Measurements from ENCODE around the gene EYA4.

EYA4 gene

DNA sequence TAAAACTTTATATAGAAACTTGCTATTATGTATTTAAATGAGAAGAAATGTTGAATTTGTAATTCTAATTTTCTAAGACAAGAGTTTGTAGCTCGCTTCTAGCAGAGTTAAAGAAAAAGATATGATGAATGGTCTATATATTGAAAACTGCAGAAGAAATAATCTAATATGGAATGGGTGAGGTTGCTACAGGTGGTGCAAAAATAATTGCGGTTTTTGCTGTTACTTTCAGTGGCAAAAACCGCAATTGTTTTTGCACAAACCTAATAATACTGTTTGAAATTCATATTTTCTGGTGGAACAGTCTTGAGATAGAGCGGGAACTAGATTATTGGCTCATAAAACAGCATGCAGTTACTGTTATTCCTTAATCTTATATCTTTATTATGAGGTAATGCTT, 23.9 kb downstream of the EYA4 start:
- no peak overlapping the region for H3K4me3 ChIP-seq (ENCODE audit: low read depth, low read length)
- TF ChIP-seq, protein P1, sequence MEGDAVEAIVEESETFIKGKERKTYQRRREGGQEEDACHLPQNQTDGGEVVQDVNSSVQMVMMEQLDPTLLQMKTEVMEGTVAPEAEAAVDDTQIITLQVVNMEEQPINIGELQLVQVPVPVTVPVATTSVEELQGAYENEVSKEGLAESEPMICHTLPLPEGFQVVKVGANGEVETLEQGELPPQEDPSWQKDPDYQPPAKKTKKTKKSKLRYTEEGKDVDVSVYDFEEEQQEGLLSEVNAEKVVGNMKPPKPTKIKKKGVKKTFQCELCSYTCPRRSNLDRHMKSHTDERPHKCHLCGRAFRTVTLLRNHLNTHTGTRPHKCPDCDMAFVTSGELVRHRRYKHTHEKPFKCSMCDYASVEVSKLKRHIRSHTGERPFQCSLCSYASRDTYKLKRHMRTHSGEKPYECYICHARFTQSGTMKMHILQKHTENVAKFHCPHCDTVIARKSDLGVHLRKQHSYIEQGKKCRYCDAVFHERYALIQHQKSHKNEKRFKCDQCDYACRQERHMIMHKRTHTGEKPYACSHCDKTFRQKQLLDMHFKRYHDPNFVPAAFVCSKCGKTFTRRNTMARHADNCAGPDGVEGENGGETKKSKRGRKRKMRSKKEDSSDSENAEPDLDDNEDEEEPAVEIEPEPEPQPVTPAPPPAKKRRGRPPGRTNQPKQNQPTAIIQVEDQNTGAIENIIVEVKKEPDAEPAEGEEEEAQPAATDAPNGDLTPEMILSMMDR (IDR thresholded peaks at IDR 0.05; ENCODE audit: borderline replicate concordance, insufficient read depth, low read depth, low read length) = no peak

DNA sequence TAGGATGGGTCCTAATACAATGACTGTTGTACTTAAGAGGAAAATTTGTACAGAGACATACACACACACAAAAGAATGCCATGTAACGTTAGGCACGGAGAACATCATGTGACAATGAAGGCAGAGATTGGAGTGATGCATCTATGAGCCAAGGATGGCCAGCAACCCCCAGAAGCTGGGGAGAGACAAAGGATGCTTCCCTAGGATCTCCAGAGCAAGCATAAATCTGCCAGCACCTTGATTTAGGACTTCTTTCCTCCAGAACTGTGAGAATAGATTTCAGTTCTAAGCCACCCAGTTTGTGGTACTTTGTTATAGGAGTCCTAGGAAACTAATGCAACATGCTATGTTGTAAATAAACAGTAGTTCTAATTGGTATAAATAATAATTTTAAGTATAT, 25.0 kb downstream of the EYA4 start:
- TF ChIP-seq, protein P1 (IDR thresholded peaks at IDR 0.05; ENCODE audit: borderline replicate concordance, insufficient read depth, low read depth, low read length) = no peak
- H3K4me3 ChIP-seq (ENCODE audit: low read depth, low read length) = no peak overlapping the region

DNA sequence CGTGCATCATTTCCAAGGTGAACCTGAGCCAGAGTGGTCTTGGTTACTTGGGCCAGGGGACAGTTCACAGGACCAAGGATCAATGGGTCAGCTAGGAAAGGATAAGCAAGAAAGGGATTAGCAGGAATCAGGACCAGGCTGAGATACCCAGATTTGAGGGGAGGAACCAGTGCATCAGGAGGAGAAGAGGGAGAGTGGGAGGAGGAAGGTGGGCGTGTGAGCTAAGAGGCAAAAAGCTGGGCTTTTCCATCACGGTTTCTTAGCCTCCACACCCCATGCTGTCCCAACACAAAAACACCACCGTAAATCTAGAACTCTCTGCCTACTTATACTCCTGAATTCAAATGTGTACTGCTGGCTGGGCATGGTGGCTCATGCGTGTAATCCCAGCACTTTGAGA, 27.5 kb downstream of the EYA4 start:
- H3K4me3 ChIP-seq (ENCODE audit: low read depth, low read length) = no peak overlapping the region
- TF ChIP-seq, protein P1 (IDR thresholded peaks at IDR 0.05; ENCODE audit: borderline replicate concordance, insufficient read depth, low read depth, low read length) = no peak

DNA sequence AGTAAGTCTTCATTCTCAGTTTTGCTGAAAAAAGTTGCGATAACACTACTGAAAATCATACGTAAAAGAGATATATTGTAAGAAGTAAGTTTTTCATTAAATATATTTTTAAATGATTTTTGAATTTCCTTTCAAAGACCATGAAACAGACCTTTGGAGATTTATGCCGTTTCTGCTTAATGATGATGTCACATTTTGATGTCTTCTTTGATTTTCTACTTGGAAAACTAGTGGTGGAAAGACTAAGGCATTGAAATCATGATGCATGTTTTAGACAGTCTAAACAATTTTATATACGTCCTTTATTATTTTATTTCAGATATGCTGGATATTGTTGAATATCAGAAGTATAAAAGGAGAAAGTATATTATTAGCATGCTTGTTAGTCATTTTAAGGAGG, 33.7 kb downstream of the EYA4 start:
- TF ChIP-seq, protein P1 (IDR thresholded peaks at IDR 0.05; ENCODE audit: borderline replicate concordance, insufficient read depth, low read depth, low read length) = no peak
- no peak overlapping the region for H3K4me3 ChIP-seq (ENCODE audit: low read depth, low read length)

- TF ChIP-seq, protein P1 (IDR thresholded peaks at IDR 0.05; ENCODE audit: borderline replicate concordance, insufficient read depth, low read depth, low read length) = no peak
- H3K4me3 ChIP-seq (ENCODE audit: low read depth, low read length) = no peak overlapping the region
Observed at GRCh38 chr6:133275213-133275612, 34.1 kb downstream of the EYA4 start.

GRCh38 chr6:133277228-133277899, 36.2 kb downstream of the EYA4 start:
- TF ChIP-seq, protein P1 (IDR thresholded peaks at IDR 0.05; ENCODE audit: borderline replicate concordance, insufficient read depth, low read depth, low read length) = no peak
- H3K4me3 ChIP-seq (ENCODE audit: low read depth, low read length) = no peak overlapping the region

GRCh38 chr6:133277900-133278545, 36.9 kb downstream of the EYA4 start:
- H3K4me3 ChIP-seq (ENCODE audit: low read depth, low read length) = no peak overlapping the region

More at GRCh38 chr6:133277900-133278545, 36.9 kb downstream of the EYA4 start:
- TF ChIP-seq, protein P1 (IDR thresholded peaks at IDR 0.05; ENCODE audit: borderline replicate concordance, insufficient read depth, low read depth, low read length) = no peak

All from GM12875 (cell line).